Measurements from ENCODE around the gene NEURL3.

Gene NEURL3

DNA sequence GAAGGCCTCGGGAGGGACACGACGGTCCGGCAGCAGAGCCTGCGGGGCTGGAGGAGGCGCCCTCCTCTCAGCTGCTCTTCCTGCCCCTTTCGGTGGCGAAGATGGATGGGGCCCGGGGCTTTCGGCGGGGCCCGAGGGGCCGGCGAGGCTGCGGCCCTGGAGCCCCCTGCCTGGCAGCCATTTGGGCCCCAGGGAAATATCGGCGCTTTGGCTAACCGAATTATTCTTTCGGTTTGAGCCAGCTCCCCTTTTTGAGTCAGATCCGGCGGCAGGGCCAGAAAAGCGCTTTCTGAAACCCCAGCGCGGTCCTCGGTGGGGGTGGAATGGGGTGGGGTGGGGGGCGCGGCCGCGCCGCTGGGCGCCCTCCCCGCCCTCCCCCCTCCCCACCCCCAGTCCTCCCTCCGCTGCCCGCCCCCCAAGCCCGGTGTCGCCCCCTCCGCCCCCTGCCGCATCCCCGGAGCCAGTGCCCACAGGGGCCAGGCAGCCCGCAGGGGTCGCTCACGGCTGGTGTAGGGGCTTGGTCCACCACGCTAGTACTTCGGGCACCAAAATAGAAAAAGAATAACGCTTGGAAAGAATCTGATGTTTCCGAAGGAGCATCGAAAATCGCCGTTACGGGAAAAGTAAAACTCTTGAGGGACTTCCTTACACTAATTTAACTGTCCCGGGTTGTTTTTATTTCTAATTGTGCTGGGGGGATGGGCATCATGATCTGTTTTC, 22.3 kb upstream of the NEURL3 start:
- DNase-seq (ENCODE audit: low spot score) = no peak

DNA sequence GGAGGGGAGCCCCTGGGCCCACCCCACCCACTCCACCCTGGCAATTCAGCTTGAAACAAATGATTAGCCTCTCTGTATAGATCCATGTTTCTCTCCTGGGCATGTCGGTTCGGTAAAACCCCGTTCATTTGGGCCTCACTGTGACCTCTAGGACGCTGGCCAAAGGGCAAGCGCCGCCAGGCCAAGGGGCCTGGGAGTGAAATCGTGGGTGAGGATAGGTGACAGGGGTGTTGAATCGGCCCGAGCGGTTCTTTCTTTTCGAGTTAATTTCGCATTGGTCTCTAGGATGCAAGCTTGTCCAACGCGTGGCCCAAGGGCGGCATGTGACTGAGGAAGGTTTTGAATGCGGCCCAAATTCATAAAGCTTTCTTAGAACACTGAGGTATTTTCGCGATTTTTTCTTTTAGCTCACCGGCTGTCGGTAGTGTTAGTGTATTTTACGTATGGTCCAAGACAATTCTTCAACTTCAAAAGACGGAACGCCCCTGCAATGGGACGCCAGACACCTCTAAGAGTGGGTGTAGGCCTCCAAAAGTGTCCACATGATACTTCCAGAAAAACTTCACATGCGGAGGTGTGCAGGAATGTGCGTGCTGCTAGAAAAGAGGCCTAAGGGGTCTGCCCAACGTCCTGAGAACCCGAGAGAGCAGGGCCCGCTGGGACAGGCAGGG, 21.6 kb upstream of the NEURL3 start:
- no peak for DNase-seq (ENCODE audit: low spot score)

- no peak for DNase-seq (ENCODE audit: low spot score)
Observed at GRCh38 chr2:96526101-96526591, 21.0 kb upstream of the NEURL3 start.

- DNase-seq (ENCODE audit: low spot score) = no peak
Observed at GRCh38 chr2:96525211-96525507, 20.0 kb upstream of the NEURL3 start.

DNA sequence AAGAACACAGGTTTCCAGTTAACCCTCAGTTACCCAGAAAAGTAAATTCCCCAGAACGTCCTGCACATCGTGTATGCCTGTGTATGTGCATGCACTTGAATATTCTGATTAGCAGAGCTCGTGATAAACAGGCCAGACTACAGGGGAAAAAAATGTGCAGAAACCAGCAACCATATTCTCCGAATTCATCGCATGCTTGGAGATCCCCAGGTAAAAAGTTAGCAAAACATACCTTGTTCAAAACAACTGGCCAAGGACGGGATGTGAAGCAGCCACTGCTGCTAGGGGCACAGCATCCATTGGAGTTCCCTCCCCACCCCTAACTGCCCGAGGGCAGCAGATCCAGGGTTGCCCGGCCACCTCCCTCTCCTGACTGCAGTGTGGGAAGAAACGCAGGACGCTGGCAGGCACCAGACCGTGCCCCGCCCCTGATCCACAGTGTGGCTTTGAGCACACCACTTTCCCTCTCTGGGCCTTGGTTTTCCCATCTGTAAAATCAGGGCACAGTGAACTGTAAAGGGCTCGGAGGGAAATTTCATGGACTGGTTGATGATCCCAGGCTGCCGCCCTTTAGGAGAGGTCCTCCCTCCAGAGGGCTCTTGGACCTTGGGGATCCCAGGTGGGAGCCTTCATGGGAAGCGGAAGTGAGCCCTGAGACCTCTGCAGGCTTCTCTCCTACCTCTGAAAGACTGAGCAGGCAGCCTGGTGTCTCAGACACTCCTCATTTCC, 19.5 kb upstream of the NEURL3 start:
- DNase-seq (ENCODE audit: low spot score) = no peak

DNA sequence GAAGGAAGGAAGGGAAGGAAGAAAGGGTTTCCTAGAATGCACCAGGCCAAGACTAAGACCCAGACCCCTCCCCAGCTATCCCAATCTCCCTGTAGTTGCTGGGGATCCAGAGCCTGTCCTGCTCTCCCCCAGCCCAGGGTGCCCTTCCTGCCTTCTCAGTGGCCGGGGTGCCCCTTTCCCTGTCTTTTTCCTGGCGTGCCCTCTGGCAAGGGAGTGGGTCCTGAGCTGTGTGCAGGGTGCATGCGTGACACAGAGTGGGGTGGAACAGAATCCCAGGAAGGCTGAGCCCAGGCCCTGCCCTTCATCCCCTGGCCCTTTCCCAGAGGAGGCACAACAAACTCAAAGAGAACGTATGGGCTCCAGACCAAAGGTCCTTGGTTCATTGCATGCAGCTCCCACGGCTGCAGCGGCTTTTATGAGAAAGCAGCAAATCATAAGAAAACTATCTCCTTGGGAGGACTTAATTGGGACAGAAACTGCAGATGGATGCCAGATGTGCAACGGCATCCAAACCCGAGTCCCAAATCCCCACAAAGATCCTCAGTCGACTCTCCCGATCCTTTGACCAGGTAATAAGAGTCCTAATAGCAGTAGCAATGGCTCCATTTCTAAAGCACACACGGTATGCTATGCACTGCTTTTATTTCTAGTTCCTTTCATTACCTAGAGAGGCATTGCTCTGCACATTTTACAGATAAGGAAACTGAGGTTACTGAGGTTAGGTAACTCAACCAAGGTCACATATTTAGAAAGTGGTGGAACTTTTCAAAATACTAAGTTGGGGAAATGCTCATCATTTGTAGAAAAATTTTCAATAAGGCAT, 18.7 kb upstream of the NEURL3 start:
- DNase-seq (ENCODE audit: low spot score) = no peak

DNA sequence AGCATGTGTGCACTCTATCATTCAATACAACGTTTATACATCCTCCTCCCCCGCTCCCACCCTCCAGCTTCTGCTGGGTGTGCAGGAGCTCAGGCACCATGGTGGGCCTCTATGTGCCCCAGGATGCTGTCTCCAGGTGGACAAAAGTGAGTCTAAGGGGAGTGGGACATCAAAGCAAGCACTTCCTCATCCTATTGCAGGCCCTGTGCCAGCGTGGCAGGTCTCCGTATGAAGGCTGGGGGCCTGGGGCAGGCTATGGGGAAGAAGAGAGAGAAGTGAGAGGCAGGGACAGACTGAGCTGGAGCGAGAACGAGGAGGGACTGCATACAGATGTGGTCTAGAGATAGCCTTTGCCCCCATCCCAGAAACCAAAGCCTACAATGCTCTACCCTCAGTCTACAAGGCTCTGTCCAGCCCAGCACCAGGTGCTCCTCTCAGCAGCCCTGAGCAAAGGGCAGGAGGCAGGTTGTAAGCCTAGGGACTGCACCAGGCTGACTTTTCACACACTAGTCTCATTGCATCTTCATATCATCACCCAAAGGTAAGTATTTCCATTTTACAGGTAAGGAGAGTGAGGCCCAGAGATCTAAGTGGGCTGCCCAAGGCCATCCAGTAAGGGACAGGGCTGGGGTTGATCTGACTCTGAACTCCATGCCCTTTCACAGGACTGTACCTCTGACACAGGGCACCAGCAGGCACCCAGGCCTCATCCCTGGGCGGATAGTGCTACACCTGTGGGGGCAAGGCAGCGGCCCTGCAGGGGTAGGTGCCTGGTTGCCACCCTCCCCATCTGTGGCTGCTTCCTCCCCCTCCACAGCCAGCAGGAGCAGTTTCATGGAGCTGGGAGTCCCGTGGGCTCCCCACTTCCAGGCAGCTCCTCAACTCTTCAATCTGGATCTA, 17.4 kb upstream of the NEURL3 start:
- no peak for DNase-seq (ENCODE audit: low spot score)

DNA sequence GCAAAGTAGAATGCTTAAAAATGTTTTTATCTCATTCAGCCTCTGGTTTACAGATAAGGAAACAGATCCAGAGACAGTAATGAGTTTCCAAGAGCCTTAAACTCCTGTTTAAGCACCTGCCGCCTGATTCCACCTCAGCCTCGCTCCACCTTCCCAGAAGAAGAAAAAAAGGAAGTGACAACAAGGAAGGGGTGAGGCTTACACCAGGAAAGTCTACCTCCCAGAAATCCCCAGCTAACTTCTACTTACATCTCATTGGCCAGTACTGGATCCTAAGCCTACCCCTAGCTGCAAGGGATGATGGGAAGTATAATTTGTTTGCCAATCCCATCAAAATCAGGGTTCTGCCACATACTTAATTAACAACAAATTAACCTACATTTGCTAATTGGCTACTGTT, 16.1 kb upstream of the NEURL3 start:
- DNase-seq (ENCODE audit: low spot score) = no peak

GRCh38 chr2:96520697-96521096, 15.5 kb upstream of the NEURL3 start:
- no peak for DNase-seq (ENCODE audit: low spot score)

DNA sequence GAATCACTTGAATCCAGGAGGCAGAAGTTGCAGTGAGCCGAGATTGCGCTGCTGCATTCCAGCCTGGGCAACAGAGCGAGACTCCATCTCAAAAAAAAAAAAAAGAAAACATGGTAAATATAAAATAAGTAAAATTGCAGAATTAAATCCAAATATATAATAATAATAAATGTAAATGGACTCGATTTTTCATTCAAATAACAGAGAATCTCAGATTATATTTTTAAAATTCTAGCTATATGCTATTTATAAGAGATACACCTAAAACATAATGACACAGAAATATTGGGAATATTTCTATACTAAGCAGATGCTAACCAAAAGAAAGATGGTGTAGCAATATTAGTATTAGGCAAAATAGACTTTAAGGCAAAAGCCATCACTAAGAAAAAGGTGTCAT, 15.1 kb upstream of the NEURL3 start:
- no peak for DNase-seq (ENCODE audit: low spot score)

DNA sequence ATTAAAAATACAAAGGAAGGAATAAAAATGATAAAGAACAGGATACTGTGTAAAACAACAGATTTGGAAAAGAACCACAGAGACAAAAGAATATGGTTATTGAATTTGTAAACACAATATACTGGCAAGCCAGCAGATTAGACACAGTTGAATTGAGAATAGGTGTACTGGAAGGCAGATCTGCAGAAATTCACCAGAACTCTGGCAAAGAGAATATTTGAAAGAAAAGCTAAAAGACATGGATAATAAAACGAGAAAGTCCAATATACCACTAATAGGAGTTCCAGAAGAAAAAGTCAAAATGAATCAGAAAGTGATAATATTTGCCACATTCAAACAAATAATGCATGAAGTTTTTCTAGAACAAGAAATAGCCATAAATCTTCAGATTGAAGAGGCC, 11.9 kb upstream of the NEURL3 start:
- no peak for DNase-seq (ENCODE audit: low spot score)

DNA sequence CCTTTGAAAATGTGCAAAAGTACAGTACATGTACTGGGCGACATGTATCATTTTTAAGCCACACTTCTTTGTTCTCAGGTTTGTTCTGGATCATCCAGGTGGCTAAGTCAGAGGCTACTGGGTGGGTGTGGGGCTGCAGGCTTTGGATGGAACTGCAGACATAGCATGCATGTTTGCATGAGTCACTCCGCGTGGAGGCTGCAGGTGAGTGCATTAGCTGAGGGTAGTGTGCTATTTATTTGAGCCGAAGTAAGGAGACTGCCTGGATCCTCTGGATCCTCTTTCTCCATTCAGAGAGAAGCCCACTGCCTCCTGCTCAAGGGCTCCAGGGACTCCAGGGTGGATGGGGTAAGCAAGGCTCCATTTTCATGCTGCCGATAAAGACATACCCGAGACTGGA, 9.4 kb upstream of the NEURL3 start:
- DNase-seq (ENCODE audit: low spot score) = no peak

DNA sequence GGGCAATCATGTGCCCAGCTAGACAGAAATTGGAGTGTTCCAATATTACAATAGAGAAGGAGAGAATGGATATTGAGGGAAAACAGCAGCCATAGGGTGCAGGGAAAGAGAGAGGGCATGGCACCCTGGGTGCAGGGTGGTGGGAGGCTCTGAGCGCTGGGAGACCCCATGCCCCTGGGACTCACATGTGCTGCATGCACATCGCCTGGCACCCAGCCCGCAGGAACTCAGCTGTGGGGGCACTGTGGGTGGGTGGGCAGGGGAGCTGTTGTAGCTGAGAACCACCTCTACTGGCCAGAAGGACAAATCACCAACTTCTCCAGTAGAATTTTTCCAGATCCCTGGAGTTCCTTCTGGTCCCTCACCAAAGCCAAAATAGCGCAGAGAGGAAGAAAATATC, 7.2 kb upstream of the NEURL3 start:
- DNase-seq (ENCODE audit: low spot score) = no peak

DNA sequence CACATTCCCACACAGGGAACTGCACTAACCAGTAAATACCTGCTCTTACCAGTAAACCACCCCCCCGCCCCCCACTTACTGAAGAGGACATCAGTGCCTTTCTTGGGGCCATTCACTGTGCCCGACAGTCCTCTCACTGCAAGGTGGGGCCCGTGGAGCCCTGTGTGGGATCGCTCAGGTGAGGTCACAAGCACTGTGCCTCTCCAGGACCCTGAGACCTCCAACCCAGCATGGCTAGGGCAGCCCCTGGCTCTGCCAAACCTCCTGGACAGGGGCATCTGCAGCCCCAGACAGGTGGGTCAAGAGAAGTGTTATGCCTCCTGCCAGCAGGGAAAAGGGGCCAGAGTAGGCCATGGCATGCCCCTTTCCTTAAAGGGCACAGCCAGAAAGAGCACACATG, 6.7 kb upstream of the NEURL3 start:
- no peak for DNase-seq (ENCODE audit: low spot score)

GRCh38 chr2:96510931-96511595, 5.9 kb upstream of the NEURL3 start:
- no peak for DNase-seq (ENCODE audit: low spot score)

DNA sequence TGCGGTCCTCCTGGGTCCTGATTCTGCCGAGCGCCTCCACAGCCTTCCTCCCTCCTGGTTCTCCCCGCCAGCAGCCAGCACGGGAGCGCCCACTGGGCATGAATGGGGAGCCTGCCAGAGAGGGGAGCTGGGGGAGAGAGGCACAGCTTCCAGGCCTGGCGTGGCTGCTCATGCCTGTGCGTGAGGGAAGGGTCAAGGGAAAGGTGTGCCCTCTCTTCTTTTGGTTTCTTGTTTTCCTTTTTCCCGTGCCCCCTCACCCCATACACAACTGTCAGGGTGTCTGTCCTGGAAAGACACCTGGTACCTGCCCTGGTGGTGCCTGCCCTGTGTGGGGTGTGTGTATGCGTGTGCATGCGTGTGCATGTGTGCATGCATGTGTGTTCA, 4.7 kb upstream of the NEURL3 start:
- DNase-seq (ENCODE audit: low spot score) = no peak

- peak; percentile 85 for DNase-seq (ENCODE audit: low spot score)
Observed at GRCh38 chr2:96509114-96509846, 4.1 kb upstream of the NEURL3 start.

DNA sequence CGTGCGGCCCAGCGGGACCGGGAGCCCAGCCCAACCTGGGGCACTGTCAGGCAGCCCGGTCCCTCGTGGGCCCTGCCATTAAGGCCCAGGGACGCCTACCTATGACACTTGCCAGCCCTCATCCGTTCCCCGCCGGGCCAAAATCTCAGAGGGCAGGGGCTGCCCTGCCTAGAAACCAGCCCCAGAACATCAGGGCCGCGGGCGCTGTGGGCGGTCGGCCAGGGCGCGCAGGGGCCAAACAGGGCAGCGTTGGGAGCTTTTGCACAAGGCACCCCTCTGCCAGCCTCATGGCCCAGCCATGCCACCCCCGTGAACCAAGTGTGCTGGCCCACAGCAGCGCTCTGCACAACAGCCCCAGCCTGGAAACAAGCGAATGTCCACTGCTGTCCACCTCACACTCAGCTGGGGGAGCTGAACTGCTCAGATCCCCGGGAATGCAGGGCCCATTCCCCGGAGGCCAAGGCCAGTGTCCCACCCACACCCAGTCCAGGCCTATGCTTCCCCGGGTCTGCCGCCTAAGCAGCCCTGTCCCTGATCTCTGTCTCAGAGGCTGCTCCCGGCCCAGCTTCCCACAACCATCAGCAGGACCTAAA, 3.5 kb upstream of the NEURL3 start:
- no peak for DNase-seq (ENCODE audit: low spot score)

GRCh38 chr2:96507957-96508520, 2.9 kb upstream of the NEURL3 start:
- peak; percentile 52 for DNase-seq (ENCODE audit: low spot score)

GRCh38 chr2:96506907-96507240, 1.7 kb upstream of the NEURL3 start:
- DNase-seq (ENCODE audit: low spot score) = no peak

Data from RKO (cell line).